ENCODE results near the gene ELMO1. TPM values are rescaled to one million over a fixed set of nuclear protein-coding genes. Genes with fewer than 3 reads are reported as not detected.
"Not testable (repeated sequence)": the region's sequence is repeated elsewhere in the genome, so short reads cannot be mapped to it uniquely, and the experiment has no call there.

ELMO1 gene
- total and polyA plus RNA-seq, 2 donors from 2014 or later, result 6.0 to 35.4 TPM

DNA sequence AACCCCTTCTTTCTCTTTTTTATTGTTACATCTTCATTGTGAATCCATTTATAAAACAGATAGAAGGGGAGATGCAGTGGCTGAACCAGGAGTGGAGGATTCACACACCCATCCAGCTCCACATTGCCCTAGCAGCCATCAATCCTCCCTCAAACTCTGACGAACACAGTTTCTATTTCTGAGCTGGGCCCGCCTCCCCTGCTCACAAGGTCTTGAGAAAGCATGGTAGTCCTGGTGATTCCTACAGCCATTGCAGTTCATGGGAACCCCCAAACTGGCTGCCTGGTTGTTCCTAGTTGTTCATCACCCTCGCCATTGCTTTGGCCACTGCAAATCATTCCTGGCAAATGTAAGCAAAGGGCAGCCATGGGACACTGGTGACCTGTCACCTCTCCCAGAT lies 465.9 kb downstream of the ELMO1 start:
- no peak for FAIRE-seq
- intact Hi-C loops (cut with DNase I), result loop anchor here (10.0 kb wide), 1 partner anchor 212 kb away; no protein-coding TSS in a partner anchor
- Histone ChIP-seq H3K27me3 (ENCODE audit: control insufficient read depth, insufficient read depth, low read length) (no peaks in the 10 kb centered on the region), H3K4me1 (ENCODE audit: control insufficient read depth in 2 of 3, insufficient read depth in 2 of 3, low read depth in 1 of 3, low read length in 3 of 3) (peaks cover 0 to 3% (median 0%) of the 10 kb centered on the region in 3 donors), H3K9me3 (ENCODE audit: control insufficient read depth in 2 of 3, insufficient read depth in 1 of 3, low read length in 3 of 3) (no peaks in the 10 kb centered on the region), H3K36me3 (ENCODE audit: control insufficient read depth in 2 of 3, insufficient read depth in 3 of 3, low read length in 3 of 3) (no peaks in the 10 kb centered on the region), H3K9ac (ENCODE audit: low read length in 3 of 3) (no peak overlapping the region), H3K27ac (ENCODE audit: low read depth in 2 of 2, low read length in 2 of 2) (no peak overlapping the region), H3K4me3 (ENCODE audit: low read length in 3 of 3) (no peak overlapping the region)
- TF ChIP-seq, protein P1, sequence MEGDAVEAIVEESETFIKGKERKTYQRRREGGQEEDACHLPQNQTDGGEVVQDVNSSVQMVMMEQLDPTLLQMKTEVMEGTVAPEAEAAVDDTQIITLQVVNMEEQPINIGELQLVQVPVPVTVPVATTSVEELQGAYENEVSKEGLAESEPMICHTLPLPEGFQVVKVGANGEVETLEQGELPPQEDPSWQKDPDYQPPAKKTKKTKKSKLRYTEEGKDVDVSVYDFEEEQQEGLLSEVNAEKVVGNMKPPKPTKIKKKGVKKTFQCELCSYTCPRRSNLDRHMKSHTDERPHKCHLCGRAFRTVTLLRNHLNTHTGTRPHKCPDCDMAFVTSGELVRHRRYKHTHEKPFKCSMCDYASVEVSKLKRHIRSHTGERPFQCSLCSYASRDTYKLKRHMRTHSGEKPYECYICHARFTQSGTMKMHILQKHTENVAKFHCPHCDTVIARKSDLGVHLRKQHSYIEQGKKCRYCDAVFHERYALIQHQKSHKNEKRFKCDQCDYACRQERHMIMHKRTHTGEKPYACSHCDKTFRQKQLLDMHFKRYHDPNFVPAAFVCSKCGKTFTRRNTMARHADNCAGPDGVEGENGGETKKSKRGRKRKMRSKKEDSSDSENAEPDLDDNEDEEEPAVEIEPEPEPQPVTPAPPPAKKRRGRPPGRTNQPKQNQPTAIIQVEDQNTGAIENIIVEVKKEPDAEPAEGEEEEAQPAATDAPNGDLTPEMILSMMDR (IDR thresholded peaks at IDR 0.05; ENCODE audit: borderline replicate concordance, extremely low read depth, insufficient read depth), result no peak
- no peak for DNase-seq

DNA sequence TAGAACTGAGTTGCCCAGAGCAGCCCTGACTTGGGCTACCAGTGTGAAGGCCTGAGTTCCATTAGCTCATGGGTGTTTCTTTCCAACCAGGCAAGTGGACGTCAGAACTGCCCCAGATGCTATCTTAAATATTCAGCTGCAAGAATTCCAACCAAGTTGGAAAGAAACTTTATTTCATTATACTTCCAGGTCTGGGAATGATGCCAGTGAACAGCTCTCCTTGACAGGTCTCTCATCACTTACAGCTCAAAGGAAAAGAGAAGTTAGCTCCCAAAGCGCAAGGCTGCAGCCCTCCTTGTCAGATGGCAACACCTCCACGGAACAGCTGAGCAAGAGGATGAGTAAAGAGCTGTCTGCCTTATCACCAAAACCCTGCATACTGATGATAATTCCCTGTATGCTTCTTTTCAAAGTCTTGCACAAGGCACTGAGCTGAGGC lies 468.8 kb downstream of the ELMO1 start:
- DNase-seq (peak in 1 of 5 donors; percentile 20), FAIRE-seq (no peak)
- intact Hi-C loops (cut with DNase I), result loop anchor here (10.0 kb wide), 1 partner anchor 215 kb away; no protein-coding TSS in a partner anchor
- no peak overlapping the region for H3K4me3 ChIP-seq (ENCODE audit: low read length in 3 of 3)
- H3K9me3 ChIP-seq (ENCODE audit: control insufficient read depth in 2 of 3, insufficient read depth in 1 of 3, low read length in 3 of 3), result no peaks in the 10 kb centered on the region
- H3K27me3 ChIP-seq (ENCODE audit: control insufficient read depth, insufficient read depth, low read length), result no peaks in the 10 kb centered on the region
- TF ChIP-seq, protein P1 (IDR thresholded peaks at IDR 0.05; ENCODE audit: borderline replicate concordance, extremely low read depth, insufficient read depth), result no peak
- H3K4me1 ChIP-seq (ENCODE audit: control insufficient read depth in 2 of 3, insufficient read depth in 2 of 3, low read depth in 1 of 3, low read length in 3 of 3), result peaks cover 0 to 3% (median 0%) of the 10 kb centered on the region in 3 donors
- H3K36me3 ChIP-seq (ENCODE audit: control insufficient read depth in 2 of 3, insufficient read depth in 3 of 3, low read length in 3 of 3), result no peaks in the 10 kb centered on the region
- H3K9ac ChIP-seq (ENCODE audit: low read length in 3 of 3), result no peak overlapping the region
- no peak overlapping the region for H3K27ac ChIP-seq (ENCODE audit: low read depth in 2 of 2, low read length in 2 of 2)

DNA sequence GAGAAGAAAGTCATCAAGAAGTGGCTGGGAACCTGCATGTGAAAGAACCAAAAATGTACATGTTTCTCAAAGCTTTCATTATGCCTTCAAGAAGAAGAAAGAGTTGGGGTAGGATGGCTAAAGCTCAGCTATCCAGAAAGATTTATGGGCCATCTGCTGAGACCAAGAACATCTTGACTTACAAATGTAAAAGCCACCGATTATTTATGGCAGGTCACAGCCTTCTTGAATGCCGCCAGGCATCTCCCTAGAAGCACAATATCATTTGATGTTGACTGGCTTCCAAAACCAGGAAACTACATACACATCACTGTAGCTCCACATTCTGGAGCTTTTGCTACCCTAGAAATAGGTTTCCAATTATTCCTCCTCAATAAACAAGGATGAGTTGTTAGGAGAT lies 470.2 kb downstream of the ELMO1 start:
- Histone ChIP-seq H3K4me3 (ENCODE audit: low read length in 3 of 3) (no peak overlapping the region), H3K9me3 (ENCODE audit: control insufficient read depth in 2 of 3, insufficient read depth in 1 of 3, low read length in 3 of 3) (no peaks in the 10 kb centered on the region), H3K36me3 (ENCODE audit: control insufficient read depth in 2 of 3, insufficient read depth in 3 of 3, low read length in 3 of 3) (no peaks in the 10 kb centered on the region), H3K4me1 (ENCODE audit: control insufficient read depth in 2 of 3, insufficient read depth in 2 of 3, low read depth in 1 of 3, low read length in 3 of 3) (no peaks in the 10 kb centered on the region), H3K27ac (ENCODE audit: low read depth in 2 of 2, low read length in 2 of 2) (no peak overlapping the region), H3K9ac (ENCODE audit: low read length in 3 of 3) (no peak overlapping the region), H3K27me3 (ENCODE audit: control insufficient read depth, insufficient read depth, low read length) (no peaks in the 10 kb centered on the region)
- FAIRE-seq, result no peak
- intact Hi-C loops (cut with DNase I), result no loop called here
- DNase-seq, result peak in 3 of 5 donors; percentile 26 to 68 (median 65)
- TF ChIP-seq, protein P1 (IDR thresholded peaks at IDR 0.05; ENCODE audit: borderline replicate concordance, extremely low read depth, insufficient read depth), result no peak

DNA sequence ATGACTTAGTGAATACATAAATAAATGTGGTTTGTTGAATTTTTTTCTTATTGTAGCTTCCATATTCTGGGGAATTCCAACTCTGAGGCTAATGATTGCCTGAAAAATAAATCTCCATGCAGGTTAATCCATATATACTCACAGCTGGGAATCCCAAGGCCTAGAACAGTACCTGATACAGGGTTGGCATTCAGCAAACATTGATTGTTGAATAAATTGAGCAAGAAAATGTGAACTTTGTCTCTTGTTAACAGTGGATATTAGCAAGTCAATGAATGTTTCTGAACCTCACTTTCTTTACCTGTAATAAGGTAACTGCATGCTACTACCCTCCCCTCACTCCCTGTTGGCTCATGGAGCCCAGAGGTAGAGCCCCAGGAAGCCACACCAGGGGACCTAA lies 470.8 kb downstream of the ELMO1 start:
- Histone ChIP-seq H3K4me3 (ENCODE audit: low read length in 3 of 3) (no peak overlapping the region), H3K27me3 (ENCODE audit: control insufficient read depth, insufficient read depth, low read length) (no peaks in the 10 kb centered on the region), H3K9me3 (ENCODE audit: control insufficient read depth in 2 of 3, insufficient read depth in 1 of 3, low read length in 3 of 3) (no peaks in the 10 kb centered on the region), H3K36me3 (ENCODE audit: control insufficient read depth in 2 of 3, insufficient read depth in 3 of 3, low read length in 3 of 3) (no peaks in the 10 kb centered on the region), H3K27ac (ENCODE audit: low read depth in 2 of 2, low read length in 2 of 2) (no peak overlapping the region), H3K4me1 (ENCODE audit: control insufficient read depth in 2 of 3, insufficient read depth in 2 of 3, low read depth in 1 of 3, low read length in 3 of 3) (no peaks in the 10 kb centered on the region), H3K9ac (ENCODE audit: low read length in 3 of 3) (no peak overlapping the region)
- TF ChIP-seq, protein P1 (IDR thresholded peaks at IDR 0.05; ENCODE audit: borderline replicate concordance, extremely low read depth, insufficient read depth), result no peak
- DNase-seq (no peak), FAIRE-seq (no peak)
- intact Hi-C loops (cut with DNase I), result no loop called here

DNA sequence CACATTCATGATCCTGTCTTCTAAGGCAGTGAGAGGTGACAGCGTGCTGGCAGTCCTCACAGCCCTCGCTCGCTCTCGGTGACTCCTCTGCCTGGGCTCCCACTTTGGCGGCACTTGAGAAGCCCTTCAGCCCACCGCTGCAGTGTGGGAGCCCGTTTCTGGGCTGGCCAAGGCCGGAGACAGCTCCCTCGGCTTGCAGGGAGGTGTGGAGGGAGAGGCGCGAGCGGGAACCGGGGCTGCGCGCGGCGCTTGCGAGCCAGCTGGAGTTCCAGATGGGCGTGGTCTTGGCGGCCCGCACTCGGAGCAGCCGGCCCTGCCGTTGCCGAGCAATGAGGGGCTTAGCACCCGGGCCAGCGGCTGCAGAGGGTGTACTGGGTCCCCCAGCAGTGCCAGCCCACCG lies 475.1 kb downstream of the ELMO1 start:
- H3K9ac ChIP-seq (ENCODE audit: low read length in 3 of 3); H3K9me3 ChIP-seq (ENCODE audit: control insufficient read depth in 2 of 3, insufficient read depth in 1 of 3, low read length in 3 of 3); H3K4me3 ChIP-seq (ENCODE audit: low read length in 3 of 3); H3K36me3 ChIP-seq (ENCODE audit: control insufficient read depth in 2 of 3, insufficient read depth in 3 of 3, low read length in 3 of 3); FAIRE-seq; intact Hi-C loops (cut with DNase I); H3K27me3 ChIP-seq (ENCODE audit: control insufficient read depth, insufficient read depth, low read length); H3K27ac ChIP-seq (ENCODE audit: low read depth in 2 of 2, low read length in 2 of 2): not testable (repeated sequence)
- peak in 1 of 5 donors; percentile 66 for DNase-seq
- H3K4me1 ChIP-seq (ENCODE audit: control insufficient read depth in 2 of 3, insufficient read depth in 2 of 3, low read depth in 1 of 3, low read length in 3 of 3), result peaks cover 0 to 17% (median 2%) of the 10 kb centered on the region in 3 donors

Measured in kidney (tissue), 14 donors.